ENCODE results near the gene PCK1.

PCK1 gene

DNA sequence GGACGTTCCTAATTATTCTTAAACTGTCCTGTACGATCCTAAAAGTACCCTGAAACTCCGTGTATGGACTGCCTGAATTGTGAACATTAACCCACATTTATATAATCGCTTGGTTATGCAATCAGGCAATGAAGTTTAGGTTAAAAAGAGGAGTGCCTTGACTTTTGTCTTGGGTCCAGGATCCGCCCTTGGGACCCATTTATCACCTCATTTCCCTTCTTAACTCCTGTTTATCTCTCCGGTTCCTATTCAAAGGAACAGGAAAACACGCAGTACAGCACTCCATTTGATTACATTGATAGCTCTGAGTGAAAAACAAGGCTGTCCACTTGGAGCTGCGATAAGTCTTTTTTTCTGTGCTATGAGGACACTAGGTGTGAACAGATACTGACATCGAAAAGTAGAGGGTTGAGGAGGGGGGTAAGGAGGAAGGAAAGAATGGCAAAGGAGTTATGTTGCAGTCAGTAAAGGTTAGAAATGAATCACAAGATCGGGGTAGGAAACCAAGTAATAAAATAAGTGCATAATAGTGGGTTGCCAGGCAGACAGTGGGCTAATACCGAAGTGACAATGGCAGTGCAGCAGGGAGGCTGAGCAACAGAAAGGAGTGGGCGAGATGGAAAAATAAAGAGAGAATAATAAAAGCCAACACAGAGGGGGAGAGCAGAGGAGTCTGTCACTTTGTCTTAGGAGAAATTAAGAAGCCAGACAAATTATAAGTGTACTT lies 15.9 kb upstream of the PCK1 start:
- H3K4me3 ChIP-seq (replicated peaks; ENCODE audit: low read depth, low read length), result no peak overlapping the region
- TF ChIP-seq, protein P1, sequence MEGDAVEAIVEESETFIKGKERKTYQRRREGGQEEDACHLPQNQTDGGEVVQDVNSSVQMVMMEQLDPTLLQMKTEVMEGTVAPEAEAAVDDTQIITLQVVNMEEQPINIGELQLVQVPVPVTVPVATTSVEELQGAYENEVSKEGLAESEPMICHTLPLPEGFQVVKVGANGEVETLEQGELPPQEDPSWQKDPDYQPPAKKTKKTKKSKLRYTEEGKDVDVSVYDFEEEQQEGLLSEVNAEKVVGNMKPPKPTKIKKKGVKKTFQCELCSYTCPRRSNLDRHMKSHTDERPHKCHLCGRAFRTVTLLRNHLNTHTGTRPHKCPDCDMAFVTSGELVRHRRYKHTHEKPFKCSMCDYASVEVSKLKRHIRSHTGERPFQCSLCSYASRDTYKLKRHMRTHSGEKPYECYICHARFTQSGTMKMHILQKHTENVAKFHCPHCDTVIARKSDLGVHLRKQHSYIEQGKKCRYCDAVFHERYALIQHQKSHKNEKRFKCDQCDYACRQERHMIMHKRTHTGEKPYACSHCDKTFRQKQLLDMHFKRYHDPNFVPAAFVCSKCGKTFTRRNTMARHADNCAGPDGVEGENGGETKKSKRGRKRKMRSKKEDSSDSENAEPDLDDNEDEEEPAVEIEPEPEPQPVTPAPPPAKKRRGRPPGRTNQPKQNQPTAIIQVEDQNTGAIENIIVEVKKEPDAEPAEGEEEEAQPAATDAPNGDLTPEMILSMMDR (IDR thresholded peaks at IDR 0.05; ENCODE audit: low read depth, low read length, missing control alignments), result no peak
- no peak for DNase-seq (ENCODE audit: extremely low read depth, low read depth)

DNA sequence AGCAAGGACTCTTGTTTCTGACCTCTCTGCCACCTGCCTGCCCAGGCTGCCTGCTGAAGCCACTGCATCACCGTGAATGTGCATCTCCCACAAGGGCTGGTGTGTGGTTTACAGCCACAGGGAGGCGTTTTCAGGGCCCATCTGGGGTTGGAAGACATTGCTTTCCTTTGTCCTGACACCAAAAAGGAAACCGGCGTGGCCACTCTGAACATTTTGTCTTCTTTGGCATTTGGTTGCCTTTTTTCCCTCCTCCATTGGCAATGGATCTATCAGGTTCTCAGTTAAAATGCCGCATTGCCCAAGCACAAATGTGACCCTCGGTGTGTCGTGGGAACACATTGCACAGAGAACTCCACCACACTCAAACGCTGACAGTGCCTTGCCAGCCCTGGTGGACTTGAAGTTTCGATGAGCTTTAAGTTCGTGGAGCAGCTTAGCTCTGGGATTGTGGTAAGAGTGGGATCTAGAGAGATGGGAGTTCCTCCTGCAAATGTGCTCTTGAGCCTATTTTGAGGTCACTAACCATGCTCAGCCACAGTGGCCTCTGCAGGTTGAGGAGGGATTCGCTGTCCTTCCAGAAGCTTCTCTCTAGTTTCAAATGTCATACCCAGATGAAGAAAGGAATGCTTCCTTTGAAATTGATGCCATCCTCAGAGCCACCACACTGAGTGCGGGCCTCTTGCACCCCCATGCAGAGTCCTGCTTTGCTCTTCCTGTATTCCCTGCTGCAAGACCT lies 14.8 kb upstream of the PCK1 start:
- TF ChIP-seq, protein P1 (IDR thresholded peaks at IDR 0.05; ENCODE audit: low read depth, low read length, missing control alignments), result no peak
- no peak for DNase-seq (ENCODE audit: extremely low read depth, low read depth)
- H3K4me3 ChIP-seq (replicated peaks; ENCODE audit: low read depth, low read length), result no peak overlapping the region

DNA sequence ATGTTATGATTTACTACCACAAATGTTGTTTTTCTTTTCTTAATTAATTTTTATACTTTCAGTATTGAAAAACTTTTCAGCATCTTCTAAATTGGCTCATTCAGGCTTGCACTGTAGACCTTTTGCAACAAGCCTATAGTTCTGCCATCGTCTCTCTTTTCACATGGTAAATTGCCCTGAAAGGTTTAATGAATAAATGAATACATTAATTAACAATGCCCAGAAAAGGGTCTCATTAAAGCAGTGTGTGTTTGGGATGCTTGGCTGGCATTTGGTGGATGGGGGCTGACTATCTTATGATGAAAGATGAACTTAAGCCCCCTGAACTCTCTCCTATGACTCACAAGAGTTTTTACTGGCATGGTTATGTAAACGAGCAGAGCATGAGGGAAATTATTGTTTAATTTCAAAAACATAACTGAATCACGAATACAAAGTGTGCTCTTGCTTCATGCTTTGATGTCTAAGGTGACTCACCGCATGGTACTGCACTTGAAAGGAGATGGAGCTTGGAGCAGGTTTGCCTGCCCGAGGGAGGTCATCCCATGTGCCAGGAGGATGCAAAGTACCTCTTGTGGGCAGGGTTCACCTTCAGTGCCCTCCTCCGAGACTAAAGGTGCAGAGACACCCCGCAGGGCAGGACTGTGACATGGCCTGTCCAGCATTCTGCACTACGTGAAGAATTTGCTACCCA lies 13.8 kb upstream of the PCK1 start:
- no peak for DNase-seq (ENCODE audit: extremely low read depth, low read depth)
- TF ChIP-seq, protein P1 (IDR thresholded peaks at IDR 0.05; ENCODE audit: low read depth, low read length, missing control alignments), result no peak

DNA sequence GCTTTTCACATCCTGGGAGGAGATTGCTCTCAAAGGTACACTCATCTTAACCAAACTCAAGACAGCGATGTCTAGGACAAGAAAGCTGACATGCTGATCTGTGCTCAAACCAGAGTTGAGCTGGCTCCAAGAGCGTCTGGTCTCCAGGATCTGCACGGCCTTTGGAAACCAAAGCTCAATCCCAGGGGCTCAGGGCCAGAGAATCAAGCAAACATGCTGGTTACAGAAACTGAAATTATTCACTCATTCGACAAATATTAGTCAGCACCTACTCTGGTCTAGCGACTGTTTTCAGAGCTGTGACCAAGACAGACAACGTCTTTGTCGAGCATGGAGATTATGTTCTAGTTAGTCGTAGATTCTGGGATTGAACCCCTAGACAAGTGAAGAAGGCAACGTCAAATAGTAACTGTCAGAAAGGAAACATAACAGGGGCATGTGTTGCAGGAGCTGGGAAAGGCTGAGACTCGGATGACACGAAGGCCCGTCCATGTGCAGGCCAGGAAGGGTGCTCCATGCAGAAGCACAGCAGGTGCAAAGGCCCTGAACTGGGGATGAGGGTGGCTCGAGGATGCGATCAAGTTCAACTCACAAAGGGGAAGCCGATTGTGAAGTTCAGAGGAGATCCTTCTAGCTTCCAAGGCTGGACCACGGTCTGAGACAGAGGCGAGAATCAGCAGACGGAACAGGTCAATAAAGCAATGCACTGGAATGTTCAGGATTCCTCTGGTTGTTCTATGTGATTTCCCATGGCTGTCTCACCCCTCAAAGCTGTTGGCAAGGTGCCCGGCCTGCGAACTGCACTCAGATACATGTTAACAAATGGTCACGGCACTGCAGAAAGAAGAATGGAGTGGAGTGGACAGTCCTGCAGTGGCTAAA lies 12.5 kb upstream of the PCK1 start:
- no peak for DNase-seq (ENCODE audit: extremely low read depth, low read depth)
- H3K4me3 ChIP-seq (replicated peaks; ENCODE audit: low read depth, low read length), result no peak overlapping the region
- TF ChIP-seq, protein P1 (IDR thresholded peaks at IDR 0.05; ENCODE audit: low read depth, low read length, missing control alignments), result no peak

More for the DNA sequence above, 13.8 kb upstream of the PCK1 start:
- H3K4me3 ChIP-seq (replicated peaks; ENCODE audit: low read depth, low read length), result no peak overlapping the region

DNA sequence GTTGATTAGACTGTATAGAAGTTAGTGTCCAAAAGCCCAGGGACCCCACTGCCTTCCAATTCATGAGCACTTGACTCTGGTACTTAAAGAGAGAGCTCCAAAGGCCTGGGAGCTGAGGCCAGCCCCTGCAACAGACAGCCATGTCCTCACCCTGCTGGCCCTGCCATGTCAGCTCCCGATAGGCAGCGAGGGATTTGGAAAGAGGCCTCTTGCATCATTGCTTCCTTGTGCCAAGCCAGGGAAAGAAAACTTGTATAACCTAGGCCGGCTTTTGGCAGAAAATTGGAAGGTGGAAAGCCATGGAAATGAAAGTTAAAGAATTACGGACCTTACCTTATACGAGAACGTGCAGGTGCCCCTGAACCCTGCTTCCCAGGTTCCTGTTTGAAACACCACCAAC lies 8.4 kb upstream of the PCK1 start:
- no peak overlapping the region for H3K4me3 ChIP-seq (replicated peaks; ENCODE audit: low read depth, low read length)
- no peak for DNase-seq (ENCODE audit: extremely low read depth, low read depth)
- TF ChIP-seq, protein P1 (IDR thresholded peaks at IDR 0.05; ENCODE audit: low read depth, low read length, missing control alignments), result no peak

DNA sequence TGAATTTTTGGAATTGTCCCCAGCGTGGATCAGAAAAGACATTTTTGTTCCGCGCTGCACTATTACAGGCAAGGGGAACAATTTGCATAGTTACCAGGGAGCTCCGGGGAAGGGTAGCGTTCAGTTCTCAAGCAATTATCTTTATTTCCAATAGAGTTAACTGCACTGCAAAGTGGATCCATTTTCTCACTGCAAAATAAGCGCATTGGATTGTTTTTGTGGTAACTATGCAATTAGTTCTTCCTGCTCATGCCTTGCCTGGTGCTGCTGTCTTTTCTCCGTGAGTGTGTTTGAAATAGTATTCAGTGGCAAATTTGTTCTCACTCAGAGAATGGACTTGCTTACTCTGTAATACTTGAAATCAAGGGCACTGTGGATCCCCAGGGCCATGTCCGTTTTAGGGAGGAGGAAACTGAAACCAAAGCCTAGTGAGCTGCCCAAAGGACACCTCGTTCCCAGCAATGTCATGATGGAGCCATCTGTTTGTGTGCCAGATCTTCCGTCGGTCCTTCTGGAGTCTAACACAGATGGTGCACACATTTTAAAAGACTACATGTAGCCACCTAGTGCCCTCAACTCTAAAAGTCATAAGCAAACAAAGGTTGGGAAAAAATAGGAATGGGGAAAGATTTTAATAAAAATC lies 7.4 kb upstream of the PCK1 start:
- TF ChIP-seq, protein P1 (IDR thresholded peaks at IDR 0.05; ENCODE audit: low read depth, low read length, missing control alignments), result no peak
- H3K4me3 ChIP-seq (replicated peaks; ENCODE audit: low read depth, low read length), result no peak overlapping the region
- no peak for DNase-seq (ENCODE audit: extremely low read depth, low read depth)

Data from HFF-Myc (cell line).